ENCODE measurements around the gene MRGPRG. TPM values are rescaled to one million over a fixed set of nuclear protein-coding genes. Genes with fewer than 3 reads are reported as not detected.

Gene MRGPRG
- total RNA-seq, 1 donor from 2014 or later = not detected

DNA sequence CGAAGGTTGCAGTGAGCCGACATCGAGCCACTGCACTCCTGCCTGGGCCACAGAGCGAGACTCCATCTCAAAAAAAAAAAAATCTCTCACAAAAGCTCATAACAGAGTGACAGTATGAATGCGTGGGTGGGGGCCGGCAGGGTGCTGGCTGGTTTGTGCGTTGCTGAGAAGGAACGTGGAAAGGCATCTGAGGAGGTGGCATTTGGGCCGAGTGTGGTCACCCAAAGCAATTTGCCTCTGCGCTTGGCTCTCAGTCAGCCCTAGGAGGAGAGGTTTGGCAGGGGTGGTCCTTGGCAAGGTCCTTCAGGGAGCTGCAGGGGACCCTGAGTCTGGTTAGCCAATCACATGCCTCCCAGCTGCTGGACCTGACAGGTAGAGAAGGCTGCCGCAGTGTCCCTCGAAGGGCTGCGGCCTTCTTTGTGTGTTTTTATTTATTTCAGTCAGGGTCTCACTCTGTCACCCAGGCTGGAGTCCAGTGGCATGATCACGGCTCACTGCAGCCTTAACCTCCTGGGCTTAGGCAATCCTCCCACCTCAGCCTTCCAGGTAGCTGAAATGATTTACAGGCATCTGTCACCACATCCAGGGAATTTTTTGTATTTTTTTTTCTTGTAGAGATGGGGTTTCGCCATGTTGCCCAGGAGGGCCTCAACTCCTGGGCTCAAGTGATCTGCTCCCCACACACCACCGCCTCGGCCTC lies 30.0 kb downstream of the MRGPRG start:
- TF ChIP-seq, protein P1, sequence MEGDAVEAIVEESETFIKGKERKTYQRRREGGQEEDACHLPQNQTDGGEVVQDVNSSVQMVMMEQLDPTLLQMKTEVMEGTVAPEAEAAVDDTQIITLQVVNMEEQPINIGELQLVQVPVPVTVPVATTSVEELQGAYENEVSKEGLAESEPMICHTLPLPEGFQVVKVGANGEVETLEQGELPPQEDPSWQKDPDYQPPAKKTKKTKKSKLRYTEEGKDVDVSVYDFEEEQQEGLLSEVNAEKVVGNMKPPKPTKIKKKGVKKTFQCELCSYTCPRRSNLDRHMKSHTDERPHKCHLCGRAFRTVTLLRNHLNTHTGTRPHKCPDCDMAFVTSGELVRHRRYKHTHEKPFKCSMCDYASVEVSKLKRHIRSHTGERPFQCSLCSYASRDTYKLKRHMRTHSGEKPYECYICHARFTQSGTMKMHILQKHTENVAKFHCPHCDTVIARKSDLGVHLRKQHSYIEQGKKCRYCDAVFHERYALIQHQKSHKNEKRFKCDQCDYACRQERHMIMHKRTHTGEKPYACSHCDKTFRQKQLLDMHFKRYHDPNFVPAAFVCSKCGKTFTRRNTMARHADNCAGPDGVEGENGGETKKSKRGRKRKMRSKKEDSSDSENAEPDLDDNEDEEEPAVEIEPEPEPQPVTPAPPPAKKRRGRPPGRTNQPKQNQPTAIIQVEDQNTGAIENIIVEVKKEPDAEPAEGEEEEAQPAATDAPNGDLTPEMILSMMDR (IDR thresholded peaks at IDR 0.05; ENCODE audit: borderline replicate concordance) = no peak
- no peak for DNase-seq
- H3K4me1 ChIP-seq = no peaks in the 10 kb centered on the region
- H3K9me3 ChIP-seq (replicated peaks) = no peaks in the 10 kb centered on the region
- H3K36me3 ChIP-seq = no peaks in the 10 kb centered on the region
- no peak overlapping the region for H3K27ac ChIP-seq (replicated peaks)
- intact Hi-C loops (cut with micrococcal nuclease) = no loop called here
- no peaks in the 10 kb centered on the region for H3K27me3 ChIP-seq (ENCODE audit: low read depth)
- H3K4me3 ChIP-seq = no peak overlapping the region

DNA sequence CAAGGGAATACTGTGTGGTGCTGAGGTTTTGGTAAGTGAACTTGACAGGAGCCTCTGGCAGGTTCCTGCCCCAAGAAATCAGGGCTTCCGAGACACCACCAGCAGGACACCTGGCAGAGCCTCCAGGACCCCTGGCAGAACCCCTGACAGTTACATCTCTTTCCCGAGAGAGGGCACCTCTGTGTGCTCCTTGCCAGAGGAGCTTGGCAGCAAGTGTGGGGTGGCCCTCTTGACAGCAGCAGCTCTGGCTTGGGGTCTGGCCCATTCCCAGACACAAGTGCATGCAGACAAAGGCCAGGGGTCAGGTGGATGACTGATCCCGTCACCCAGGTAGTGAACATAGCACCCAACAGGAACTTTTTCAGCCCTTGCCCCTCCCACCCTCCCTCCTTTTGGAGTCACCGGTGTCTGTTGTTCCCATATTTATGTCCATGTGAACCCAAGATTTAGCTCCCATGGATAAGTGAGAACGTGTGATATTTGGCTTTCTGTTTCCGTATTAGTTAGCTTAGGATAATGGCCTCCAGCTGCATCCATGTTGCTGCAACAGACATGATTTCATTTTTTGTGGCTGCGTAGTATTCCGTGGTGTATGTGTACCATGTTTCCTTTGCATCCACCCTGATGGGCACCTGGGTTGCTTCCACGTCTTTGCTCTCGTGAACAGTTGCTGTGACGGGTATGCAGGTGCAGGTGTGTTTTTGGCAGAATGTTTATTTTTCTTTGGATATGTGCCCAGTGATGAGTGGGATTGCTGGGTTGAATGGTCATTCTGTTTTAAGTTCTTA lies 32.3 kb downstream of the MRGPRG start:
- intact Hi-C loops (cut with micrococcal nuclease) = no loop called here
- DNase-seq = no peak
- TF ChIP-seq, protein P1 (IDR thresholded peaks at IDR 0.05; ENCODE audit: borderline replicate concordance) = no peak

DNA sequence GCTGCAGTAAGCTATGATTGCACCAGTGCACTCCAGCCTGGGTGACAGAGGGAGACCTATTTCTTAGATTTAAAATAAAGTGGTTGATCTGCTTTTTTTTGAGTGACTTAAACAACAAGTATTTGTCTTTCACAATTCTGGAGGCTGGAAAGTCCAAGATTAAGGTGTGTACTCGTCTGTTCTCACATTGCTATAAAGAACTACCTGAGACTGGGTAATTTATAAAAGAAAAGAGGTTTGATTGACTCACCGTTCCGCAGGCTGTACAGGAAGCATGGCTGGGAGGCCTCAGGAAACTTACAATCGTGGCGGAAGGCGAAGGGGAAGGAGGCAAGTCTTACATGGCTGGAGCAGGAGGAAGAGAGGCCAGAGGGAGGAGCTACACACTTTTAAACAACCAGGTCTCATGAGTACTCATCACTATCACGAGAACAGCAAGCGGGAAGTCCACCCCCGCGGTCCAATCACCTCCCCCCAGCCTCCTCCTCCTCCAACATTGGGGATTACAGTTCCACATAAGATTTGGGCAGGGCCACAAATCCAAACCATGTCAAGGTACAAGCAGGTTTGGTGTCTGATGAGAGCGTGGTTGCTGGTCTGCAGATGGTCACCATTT lies 33.8 kb downstream of the MRGPRG start:
- H3K4me1 ChIP-seq = no peaks in the 10 kb centered on the region
- H3K27me3 ChIP-seq (ENCODE audit: low read depth) = no peaks in the 10 kb centered on the region
- no peak overlapping the region for H3K4me3 ChIP-seq
- no peak for DNase-seq
- no peaks in the 10 kb centered on the region for H3K9me3 ChIP-seq (replicated peaks)
- intact Hi-C loops (cut with micrococcal nuclease) = no loop called here
- H3K36me3 ChIP-seq = no peaks in the 10 kb centered on the region
- no peak overlapping the region for H3K27ac ChIP-seq (replicated peaks)
- TF ChIP-seq, protein P1 (IDR thresholded peaks at IDR 0.05; ENCODE audit: borderline replicate concordance) = no peak

More for the DNA sequence above, 32.3 kb downstream of the MRGPRG start:
- Histone ChIP-seq H3K27me3 (ENCODE audit: low read depth) (no peaks in the 10 kb centered on the region), H3K4me1 (no peaks in the 10 kb centered on the region), H3K36me3 (no peaks in the 10 kb centered on the region), H3K4me3 (no peak overlapping the region), H3K9me3 (replicated peaks) (no peaks in the 10 kb centered on the region), H3K27ac (replicated peaks) (no peak overlapping the region)

DNA sequence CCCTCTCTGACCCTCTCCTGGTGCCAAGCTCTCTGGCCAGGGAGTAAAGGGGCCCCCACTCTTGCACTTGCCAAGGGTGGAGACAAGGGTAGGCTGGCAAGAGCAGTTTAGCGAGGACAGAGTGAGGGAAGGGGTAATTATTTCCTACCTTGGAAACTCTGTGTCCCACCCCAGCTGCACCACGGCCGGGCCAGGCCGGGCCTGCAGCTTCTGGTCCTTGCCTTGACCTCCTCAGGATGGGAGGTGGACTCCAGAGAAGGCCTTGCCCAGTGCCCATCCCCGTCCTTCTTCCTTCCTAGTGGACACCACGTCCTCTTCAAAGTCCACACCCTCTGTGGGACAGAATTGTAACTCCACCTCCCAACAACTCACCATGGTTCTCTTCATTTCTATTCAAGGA lies 35.1 kb downstream of the MRGPRG start:
- TF ChIP-seq, protein P1 (IDR thresholded peaks at IDR 0.05; ENCODE audit: borderline replicate concordance) = no peak
- Histone ChIP-seq H3K4me1 (no peaks in the 10 kb centered on the region), H3K27ac (replicated peaks) (no peak overlapping the region), H3K4me3 (no peak overlapping the region), H3K27me3 (ENCODE audit: low read depth) (no peaks in the 10 kb centered on the region), H3K9me3 (replicated peaks) (no peaks in the 10 kb centered on the region), H3K36me3 (no peaks in the 10 kb centered on the region)
- DNase-seq = no peak
- intact Hi-C loops (cut with micrococcal nuclease) = no loop called here

DNA sequence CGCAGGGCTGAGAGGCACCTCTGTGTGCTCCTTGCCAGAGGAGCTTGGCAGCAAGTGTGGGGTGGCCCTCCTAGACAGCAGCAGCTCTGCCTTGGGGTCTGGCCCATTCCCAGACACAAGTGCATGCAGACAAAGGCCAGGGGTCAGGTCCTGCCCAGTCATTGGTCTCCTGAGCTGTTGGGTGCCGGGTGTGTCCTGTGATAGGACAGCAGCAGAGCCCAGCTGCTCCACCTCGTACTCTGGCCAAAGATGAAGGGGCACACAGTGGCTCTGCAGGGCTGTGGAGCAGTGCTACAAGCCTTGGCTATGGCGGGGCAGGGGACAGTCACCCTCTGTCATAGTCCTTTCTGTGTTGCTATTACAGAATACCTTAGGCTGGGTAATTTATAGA lies 36.2 kb downstream of the MRGPRG start:
- intact Hi-C loops (cut with micrococcal nuclease) = no loop called here
- Histone ChIP-seq H3K36me3 (no peaks in the 10 kb centered on the region), H3K4me3 (no peak overlapping the region), H3K9me3 (replicated peaks) (no peaks in the 10 kb centered on the region), H3K4me1 (no peaks in the 10 kb centered on the region), H3K27me3 (ENCODE audit: low read depth) (no peaks in the 10 kb centered on the region), H3K27ac (replicated peaks) (no peak overlapping the region)
- TF ChIP-seq, protein P1 (IDR thresholded peaks at IDR 0.05; ENCODE audit: borderline replicate concordance) = no peak
- DNase-seq = no peak

All from left ventricle myocardium inferior (tissue), 1 donor.